Measurements from ENCODE around the gene CYP46A1.

The CYP46A1 gene

GRCh38 chr14:99747582-99748330 is 63.7 kb downstream of the CYP46A1 start:
- no peak for DNase-seq

GRCh38 chr14:99748529-99748928 is 64.4 kb downstream of the CYP46A1 start:
- no peak for DNase-seq

GRCh38 chr14:99749142-99749541 is 65.0 kb downstream of the CYP46A1 start:
- no peak for DNase-seq

DNA sequence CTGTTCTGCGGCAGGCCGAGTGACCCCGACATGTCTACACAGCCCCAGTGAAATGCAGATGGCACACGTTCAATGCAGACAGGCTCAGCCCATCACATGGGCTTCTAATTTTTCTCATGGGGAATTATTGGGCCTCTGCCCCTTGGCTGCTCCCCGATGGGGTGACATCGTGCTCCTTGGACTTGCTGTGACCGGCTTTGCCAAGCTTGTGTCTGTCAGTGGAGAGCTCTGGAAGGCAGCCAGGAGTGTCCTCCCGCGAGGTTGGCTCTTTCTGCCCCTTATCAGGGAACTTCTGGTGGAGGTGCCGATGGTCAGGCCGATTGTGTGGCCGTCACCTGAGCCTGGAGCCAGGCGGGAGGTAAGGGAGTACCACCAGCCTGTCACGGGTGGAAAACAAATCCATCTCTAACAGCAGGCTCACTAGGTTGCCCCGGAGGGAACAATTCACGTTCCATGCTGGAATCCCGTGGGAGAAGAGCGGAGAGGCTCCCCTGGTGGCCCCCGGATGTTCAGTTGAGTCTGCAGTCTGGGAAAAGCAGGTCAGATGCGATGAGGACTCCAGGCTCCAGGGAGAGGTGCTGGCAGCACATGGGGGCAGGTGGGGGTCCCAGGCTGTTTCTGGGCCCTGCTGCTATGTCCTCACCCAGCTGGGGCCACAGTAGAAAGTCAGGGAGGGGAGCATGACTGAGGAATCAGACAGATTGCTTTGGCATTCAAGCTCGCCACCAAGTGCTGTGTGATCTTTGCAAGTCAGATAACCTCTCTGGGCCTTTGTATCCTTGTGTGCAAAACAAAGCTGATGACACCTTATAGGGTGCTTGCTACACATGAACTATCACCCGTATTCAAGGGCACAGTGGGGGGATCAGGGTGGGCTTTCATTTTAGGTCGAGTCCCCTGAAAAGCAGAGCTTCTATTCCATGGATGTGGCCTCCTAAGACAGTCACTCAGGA is 65.9 kb downstream of the CYP46A1 start:
- no peak for DNase-seq

DNA sequence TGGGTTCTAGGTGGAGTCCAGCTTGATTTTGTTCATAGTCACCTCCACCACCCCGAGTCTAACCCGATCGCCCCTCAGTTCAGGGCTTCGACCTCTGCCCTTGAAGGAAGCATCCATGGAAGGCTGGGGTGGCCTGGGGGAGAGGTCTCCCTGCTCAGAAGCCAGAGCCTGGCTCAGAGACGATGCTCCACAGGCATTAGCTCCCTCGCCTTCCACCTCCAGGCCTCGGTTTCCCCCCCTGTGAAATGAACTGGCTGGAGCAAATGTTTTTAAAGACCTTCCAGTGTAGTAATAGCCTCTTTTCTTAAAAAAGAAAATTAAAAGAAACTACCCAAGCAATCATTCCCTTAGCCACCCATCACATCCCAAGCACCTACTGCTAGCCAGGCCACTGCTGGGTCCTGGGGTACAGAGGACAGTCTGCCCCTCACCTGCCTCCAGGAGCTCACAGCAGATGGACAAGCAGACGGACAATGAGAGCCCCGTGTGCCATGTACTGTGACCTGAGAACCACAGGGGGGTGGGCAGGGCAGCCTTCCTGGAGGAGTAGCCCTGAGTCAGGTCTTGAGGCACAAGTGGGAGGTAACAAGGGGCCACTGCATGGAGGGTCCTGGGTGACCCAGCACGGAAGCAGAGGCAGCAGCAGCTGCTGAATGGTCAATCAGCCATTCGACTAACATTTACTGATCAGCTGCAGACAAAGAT is 66.8 kb downstream of the CYP46A1 start:
- no peak for DNase-seq

GRCh38 chr14:99751539-99752485 is 67.7 kb downstream of the CYP46A1 start:
- DNase-seq = no peak

- no peak for DNase-seq
Observed at GRCh38 chr14:99752486-99753121, 68.5 kb downstream of the CYP46A1 start.

GRCh38 chr14:99753225-99754140 is 69.4 kb downstream of the CYP46A1 start:
- DNase-seq = no peak

DNA sequence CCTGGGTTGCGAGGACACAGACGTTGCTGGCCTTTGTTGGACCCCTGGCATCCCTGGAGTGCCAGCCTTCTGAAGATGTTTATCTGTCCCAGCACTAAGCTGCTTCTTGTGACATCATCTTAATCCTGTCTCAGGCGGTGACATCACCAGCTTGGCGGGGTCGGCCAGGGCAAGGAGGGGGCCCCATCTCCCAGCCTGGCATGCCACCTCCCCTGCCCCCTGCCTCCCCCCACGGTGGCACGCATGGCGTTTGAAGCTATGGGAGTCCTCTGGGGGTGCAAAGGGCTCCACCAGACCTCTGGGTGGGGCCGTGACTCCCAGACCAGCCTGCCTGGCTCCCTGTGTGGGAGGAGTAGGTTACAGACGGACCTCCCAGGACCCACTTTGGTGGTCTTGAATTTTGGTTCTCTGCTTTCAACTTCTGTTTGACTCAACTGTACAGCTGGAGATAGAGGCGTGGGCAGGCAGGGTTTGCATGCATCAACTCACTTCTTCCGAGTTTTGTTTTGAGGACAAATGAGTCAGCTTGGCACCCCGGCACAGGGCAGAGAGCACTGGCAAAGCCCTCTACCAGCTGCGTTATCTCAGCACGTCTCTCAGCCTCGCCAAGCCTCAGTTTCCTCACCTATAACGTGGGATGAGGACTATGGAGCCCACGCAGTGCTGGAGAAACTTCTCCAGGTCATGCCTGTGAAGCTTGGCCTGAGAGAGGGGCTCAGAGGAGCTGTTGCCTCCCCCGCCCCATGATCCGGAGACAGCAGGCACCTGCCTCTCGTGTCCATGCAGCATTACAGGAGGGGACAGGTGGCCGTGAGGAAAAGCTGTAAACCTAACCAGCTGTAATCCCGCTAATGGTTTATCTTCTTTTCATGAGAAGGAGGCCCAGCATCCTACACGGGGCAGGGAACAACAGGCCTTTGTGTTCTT is 70.3 kb downstream of the CYP46A1 start:
- DNase-seq = no peak

GRCh38 chr14:99755068-99755405 is 70.9 kb downstream of the CYP46A1 start:
- no peak for DNase-seq

DNA sequence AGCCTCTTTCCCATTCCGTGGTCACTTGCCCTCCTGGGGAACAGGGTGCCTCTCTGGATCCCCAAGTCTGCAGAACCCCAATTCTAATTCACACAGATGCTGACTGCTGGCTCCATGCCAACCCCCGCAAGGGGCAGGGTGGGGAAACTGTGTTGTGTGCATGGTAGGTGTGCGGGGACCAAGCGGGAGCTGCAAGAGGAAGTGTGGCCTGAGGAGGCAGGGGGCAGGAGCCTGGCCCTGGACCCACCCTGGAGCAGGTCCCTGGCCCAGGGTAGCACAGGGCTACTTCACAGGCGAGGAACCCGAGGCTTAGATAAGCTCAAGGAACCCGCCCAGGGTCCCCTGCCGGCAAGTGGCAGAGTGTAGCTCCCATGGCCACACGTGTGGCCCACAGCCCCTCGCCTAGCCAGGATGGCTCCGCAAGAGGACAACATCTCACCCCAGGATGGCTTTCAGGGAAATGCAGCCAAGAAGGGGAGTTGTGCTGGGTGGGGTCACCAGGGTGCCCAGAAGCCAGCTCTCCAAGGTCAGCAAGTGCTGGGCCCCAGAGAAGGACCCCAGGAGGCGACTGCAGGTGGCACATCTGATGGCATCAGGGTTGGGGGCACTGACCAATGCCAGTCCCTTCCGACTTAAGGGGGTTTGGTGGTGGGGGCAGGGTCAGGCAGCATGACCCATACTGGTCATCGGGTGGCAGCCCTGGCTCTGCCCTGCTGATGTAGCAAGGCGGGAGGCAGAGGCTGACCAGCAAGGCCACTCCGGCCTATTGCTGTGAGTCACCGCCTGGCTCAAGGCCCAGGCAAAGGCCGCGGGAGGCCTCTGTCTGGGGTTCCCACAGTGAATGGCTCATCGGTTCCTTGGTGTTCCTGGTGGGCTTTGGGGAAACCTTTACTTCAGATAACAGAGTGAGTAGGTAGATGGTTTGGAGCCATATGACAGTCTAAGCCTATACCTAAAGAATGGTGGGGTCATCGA is 71.8 kb downstream of the CYP46A1 start:
- no peak for DNase-seq

DNA sequence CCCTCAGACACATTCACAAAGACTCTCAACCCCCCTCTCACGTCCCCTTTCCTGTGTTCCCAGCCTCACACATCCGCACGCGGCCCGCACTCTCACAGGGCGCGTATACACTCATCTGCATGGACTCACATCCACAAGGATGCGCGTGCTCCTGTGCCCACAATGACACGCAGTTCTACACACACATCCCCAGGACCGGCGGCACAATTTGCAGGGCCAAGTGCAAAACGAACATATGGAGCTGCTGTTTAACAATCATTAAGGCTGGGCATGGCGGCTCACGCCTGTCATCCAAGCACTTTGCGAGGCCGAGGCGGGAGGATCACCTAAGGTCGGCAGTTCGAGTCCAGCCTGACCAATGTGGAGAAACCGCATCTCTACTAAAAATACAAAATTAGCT is 72.7 kb downstream of the CYP46A1 start:
- DNase-seq = no peak

DNA sequence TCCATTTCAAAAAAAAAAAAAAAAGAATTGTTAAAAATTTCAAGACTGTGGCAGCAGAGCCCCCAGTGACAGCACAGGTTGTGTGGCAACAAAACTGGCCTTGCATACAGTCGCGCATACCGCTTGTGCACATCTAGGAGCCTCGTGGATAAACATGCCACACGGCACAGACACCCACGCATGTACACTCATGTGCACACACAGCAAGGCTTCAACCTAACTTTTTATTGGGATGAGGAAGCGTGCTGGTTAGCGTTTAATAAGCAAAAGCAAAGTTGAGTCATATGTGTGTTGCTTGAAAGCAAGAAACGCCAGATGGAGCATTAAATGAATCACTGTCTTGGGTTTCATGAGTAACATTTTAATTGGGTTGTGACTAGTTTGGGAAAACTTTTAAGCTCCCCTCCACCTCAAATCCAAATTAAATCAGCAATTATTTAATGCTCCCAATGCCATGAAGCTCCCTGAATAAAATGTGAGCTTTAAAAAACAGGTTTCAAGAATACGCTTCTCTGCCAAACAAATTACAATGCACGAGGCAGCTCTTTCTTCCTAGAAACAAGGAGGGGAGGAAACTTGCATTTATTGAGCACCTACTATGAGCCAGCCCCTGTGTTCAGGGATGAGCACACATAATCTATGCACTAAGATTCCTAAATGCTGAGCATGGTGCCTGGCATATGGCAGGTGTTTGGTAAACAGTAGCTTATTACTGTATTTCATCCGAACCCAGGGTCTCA is 73.4 kb downstream of the CYP46A1 start:
- DNase-seq = no peak

GRCh38 chr14:99758121-99758821 is 74.2 kb downstream of the CYP46A1 start:
- no peak for DNase-seq

DNA sequence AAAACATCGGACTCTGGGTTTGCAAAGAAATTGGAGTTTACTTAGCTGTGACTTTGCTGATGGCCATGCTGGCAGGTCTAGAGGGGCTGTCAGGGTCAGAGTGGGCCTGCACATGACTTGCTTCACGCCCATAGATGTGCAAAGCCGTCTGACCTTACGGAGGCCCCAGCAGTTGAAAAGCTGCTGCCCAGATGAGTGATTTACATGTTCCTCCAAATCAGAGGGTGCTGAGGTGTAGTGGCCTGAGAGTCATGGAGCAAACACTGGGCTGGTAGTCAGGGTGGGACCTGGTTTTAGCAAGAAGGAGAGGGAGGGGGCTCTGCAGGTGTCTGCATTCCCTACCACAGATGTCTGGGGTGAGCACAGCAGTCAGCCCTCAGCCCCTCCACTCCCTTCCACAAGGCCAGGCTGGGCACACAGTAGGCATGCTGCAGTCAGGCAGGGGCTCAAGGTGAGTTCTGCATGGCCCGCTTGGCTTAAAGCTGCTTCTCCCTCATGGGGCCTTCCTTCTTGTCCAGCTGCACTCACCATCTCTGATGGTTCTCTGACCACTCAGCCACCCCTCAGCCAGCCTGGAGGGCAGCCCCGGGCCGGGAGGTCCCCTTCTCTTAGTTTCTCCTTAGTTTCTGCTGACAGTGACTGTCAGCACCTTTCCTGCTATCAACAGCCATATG is 74.9 kb downstream of the CYP46A1 start:
- DNase-seq = no peak

- DNase-seq = no peak
Observed at GRCh38 chr14:99759546-99759925, 75.4 kb downstream of the CYP46A1 start.

All from NCI-H2171 (cell line).